Activated CD8-positive, alpha-beta memory T cell treated with anti-CD3 and anti-CD28 coated beads for 24 hours (primary cell): Measurements from ENCODE around the gene SMC4.

Experiments used
- DNase-seq: peaks from one replicate; pipeline ENCODE4 v3.0.0-alpha.2; 2020

The SMC4 gene

DNA sequence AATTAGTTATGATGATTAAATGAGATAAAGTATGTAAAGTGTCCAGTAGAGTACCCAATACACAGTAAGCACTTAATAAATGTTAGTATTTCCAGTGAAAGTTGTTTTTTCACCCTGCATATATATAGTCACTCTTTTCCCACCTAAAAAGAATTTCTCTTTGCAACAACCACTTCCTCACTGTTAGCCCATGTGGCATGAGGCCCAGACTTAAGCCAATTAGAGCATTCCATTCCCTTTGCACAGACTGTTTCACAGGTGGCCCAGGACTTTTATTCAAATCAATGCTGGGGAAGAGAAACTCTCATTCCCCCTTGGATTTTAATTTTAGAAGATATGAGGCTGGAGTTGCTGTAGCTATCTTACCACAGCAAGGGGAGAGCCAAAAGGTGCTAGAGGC, 4.2 kb upstream of the SMC4 start:
- DNase-seq: no peak

DNA sequence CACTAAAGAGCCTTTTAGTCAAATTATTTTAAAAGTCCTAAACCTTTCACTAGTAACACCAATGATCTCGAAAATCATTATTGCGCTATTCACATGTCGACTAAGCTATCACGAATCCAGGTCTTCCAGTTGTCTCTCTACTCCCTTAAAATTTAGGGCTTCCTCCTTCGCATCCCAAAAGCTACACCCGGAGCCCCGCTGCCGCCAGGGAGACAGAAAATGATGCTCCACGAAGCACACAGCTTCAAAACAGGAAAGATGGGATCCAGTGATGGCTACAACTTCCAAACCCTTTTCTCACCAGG, 678 bp upstream of the SMC4 start:
- DNase-seq: no peak

DNA sequence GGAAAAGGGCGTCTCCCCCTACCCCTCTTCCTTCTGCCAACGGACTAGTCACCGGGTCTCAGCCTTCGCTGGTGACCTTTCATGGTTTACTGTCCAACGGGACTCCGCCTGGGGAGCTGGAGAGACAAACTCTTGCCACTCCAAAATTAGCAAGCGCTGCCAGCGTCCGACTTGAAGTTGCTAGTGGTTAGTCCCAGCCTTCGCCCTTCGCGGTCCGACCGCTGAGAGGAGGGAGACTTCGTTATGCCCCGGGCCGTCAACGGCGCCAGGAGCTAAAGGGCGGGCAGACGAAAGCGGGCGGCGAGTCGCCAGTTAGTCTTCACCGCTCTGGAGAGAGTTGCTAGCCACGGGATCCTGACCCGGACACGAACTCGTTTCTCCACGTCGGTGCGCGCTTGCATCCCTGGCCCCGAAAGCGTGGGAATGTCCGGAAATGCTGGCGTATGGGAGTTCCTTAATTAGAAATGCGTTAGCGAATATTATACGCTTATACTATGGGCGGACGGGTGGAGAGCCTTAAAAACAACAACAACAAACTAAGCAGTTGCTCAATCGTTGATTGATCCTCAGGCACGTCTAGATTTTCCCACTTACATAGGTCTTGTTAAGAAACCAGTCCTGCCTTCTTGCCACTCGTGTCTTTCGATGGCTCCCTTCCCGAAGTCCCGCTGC, 716 bp downstream of the SMC4 start:
- peak; percentile 58 for DNase-seq

DNA sequence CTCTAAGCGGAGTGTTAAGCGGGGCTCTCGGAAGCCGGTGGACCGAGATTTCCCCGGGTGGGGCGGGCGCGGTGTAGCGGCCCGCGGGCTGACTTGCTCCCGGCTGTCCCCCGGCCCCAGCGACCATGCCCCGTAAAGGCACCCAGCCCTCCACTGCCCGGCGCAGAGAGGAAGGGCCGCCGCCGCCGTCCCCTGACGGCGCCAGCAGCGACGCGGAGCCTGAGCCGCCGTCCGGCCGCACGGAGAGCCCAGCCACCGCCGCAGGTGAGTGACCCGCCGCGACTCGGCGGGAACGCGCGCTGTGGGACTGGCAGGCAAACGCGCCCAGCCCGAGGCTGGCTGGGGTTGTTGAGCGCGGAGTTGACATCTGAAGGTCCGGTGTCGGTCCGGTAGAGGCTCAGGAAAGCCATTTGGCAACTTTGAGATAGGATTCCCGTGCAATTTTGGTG, 1.3 kb downstream of the SMC4 start:
- DNase-seq: peak; percentile 62

DNA sequence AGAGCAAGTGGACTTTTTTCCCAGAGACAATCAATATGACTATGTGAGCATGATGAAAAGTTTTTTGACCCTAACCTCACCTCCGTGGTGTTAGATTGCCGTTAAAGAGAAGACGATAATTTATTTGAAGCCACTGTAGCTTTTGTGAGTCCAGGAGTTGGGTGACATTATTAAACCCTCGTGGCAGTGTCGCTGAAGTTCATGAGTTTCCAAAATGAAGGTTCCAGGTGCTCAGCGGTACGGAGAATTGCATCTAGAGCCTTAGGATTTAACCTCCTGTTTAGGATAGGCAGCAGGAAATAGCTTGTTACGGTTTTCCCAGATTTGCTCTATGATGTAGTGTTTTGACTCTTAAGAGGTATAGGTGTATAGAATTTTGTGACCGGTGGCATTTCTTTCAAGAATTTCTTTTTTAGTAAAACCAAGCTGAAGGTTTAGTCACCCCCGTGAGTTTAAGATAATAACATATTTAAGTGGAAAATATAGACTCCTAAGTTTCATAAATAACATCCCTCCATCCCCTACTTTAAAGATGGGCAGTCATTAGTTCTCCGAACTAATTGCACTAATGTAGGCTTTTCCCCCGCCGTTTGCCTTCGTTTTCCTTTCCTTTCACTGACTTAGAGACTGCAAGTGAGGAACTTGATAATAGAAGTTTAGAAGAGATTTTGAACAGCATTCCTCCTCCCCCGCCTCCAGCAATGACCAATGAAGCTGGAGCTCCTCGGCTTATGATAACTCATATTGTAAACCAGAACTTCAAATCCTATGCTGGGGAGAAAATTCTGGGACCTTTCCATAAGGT, 2.0 kb downstream of the SMC4 start:
- no peak for DNase-seq

DNA sequence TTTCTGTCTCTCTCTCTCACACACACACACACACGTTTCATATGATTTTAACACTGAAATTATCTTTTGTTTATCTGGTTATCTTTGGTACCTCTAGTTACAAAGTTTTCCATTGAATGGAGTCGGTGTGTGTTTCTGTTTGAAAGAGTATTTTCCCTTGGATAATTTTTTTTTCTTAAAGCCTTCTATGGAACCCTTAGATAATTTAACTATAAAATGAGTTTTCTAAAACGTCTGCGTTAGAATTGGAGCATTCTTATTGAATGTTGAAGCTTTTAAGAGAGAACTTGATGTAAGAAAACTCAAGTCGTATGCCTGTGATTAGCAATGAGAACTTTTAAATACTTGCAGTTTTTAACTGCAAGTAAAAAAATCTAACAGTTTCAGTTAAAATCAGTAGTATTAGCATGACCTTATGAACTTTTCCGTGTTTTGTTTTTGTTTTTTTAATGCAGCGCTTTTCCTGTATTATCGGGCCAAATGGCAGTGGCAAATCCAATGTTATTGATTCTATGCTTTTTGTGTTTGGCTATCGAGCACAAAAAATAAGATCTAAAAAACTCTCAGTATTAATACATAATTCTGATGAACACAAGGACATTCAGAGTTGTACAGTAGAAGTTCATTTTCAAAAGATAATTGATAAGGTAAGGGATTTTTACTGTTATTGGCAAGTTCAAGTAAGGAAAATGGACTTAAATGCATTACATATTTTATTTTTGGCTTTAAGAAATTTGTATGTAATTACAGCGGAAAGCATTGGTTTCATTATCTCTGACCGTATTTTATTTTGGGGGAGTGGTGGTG, 3.0 kb downstream of the SMC4 start:
- no peak for DNase-seq

DNA sequence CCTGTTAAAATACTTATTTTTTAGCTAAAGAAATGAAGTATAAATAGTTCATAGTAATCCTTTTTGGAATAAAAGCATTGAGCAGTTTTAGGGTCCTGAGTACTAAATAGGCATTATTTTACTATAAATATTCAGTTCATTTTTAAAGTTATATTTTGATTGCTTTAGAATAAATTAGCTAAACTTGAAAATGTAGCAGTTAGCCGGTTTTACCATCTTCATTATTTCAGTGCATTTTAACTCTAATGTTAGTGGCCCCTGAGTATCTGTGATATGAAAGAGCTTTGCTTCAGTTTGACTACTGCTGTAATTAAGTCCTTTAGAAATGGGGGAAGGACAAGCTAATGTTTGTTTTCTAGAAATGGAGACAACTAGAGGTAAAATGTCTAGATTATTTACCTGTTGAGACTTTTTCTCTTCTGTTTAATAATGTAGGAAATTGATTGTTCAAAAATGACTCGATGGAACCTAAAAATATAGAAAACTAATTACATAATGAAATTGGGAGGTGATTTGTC, 3.6 kb downstream of the SMC4 start:
- no peak for DNase-seq

DNA sequence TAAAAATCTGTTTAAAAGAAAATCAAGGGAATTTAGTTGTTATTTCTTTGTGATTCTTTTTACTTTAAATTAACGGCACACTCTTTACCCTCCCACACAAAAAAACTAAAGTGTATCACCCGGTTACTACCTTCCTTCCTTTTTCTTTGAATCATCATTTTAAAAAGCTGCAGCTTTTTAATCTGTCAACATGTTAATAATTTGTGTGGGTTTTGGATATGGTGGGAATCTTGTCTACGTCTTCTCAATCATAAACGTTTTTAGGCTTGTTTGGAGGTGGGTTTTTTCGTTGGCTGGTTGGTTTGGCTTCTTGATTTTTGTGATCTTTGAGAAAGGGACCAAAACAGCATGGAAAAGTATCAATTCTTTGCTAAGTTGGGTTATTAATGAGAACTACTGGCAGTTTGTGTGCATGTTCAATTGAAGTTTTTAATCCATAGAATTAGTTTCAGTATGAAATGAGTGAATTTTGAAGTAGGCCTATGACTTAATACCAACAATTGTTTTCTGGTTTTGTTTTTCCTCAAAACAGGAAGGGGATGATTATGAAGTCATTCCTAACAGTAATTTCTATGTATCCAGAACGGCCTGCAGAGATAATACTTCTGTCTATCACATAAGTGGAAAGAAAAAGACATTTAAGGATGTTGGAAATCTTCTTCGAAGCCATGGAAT, 4.5 kb downstream of the SMC4 start:
- DNase-seq: no peak

DNA sequence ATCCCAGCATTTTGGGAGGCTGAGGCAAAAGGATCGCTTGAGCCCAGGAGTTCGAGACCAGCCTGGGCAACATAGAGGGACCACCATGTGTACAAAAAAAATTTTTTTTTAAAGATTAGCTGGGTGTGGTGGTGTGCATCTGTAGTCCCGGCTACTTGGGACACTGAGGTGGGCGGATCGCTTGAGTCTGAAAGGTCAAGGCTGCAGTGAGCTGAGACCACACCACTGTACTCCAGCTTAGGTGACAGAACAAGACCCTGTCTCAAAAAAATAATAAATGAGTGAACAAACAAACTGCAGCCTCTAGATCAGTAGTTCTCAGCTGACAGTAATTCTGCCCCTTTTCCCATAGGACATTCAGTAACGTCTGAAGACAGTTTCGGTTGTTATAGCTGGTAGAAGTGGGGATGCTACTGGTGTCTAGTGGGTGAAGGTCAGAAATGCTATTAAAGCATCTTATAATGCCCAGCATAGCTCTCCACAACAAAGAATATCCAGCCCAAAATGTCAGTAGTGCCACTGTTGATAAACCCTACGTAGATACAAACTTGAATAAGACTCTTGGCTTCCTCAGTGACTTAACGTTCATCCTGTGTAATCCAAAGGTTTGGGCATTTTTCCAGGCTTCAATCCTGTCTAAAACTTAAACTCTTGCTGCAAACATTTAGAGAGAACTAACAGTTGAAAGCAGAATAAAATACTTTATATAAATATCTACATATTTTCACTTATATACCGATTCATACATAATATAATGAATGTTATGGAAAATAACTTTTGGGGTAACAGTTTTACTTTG, 10.6 kb downstream of the SMC4 start:
- no peak for DNase-seq

DNA sequence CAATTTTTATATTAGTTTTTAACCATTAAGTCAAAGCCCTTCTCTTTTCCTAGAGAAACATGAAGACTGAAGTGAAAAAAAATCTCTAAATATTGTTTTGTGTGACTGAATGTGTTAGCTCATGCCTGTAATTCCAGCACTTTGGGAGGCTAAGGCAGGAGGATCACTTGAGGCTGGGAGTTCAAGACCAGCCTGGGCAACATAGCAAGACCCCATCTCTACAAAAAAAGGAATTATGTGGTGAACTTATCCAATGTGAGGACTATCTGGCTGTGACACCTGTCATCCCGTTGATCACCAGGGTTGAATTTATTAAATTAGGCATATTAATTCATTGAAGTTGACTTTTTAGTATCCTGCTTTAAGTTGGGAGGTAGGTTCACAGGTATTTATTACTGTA, 13.0 kb downstream of the SMC4 start:
- DNase-seq: no peak

DNA sequence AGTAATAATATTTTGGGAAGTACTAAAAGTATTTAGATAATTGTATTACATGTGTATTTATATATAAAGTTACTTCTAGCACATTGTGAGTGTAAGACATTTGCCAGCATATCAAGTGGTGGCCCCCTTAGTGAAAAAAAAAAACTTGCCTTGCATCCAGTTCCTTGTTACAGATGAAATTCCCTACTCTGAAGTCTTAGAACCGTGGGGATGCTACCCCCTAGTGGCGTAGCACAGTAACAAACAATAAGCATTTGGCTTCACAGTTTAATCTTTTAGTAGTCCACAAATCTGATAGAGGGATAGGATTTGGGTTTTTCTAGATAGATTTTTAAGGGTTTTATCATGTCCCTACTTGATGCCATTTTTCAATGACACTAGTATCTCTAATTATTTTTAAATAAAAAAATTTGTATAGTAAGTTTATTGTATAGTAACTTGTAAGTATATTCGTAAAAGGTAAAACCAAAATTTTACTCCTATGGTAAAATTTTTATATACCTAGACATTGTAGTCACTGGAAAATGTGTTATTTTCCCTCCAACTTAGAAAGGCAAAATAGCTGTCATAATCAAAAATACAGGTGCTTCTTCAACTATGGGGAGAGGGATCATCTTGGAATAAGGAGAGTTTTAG, 14.3 kb downstream of the SMC4 start:
- peak; percentile 76 for DNase-seq

DNA sequence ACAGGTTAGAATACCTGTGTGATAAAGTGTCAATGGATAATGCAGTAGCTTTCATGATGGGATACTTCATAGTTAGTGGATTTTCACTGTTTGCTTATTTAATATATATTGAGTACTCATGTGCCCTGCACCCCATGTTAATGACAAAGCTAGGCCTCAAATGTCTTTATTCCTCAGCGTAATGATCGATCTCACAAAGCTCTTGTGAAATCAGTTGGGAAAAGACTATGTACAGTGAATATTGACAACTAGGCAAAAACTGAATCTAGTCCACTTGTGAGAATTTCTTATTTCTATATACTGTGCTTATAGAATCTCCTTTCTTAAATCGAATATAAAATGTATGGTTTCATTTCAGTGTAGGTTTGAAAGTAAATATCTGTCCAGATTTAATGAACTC, 17.9 kb downstream of the SMC4 start:
- DNase-seq: no peak

DNA sequence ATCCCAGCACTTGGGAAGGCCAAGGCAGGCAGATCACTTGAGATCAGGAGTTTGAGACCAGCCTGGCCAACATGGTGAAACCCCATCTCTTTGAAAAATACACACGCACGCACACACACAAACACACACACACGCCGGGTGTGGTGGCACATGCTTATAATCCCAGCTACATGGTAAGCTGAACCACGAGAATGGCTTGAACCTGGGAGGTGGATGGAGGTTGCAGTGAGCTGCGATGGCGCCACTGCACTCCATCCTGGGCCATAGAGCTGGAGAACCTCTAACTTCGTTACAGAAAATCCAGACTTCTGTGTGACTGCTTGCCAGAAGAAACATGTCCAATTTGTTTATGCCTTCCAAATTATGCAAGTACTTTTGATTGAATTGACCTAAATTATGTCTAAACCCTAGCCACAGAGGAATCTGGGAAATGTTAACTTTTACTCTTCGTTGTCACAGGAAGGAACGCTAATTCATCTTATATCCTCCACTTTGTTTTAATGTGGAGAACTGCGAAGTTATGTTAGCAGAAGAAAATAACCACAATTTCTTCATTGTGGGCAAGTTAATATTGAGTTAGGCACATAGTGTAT, 28.5 kb downstream of the SMC4 start:
- DNase-seq: no peak

DNA sequence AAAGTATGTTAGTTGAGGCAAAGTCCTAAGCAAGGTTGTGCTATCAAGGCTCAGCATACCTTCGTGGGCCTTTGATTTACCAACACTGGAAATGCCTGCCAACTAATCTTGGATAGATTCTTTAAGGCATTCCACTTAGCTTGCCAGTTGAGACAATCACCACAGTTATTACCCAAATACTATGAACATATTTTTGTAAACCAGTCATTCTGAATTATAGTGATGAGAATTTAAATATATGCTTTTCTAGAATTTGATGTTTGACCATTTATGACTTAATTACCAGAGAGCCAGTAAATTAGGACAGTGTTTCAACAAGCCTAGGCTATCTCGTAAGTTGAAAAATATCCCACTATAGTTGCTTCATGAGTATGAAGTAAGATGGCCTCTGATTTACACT, 34.6 kb downstream of the SMC4 start:
- DNase-seq: no peak

DNA sequence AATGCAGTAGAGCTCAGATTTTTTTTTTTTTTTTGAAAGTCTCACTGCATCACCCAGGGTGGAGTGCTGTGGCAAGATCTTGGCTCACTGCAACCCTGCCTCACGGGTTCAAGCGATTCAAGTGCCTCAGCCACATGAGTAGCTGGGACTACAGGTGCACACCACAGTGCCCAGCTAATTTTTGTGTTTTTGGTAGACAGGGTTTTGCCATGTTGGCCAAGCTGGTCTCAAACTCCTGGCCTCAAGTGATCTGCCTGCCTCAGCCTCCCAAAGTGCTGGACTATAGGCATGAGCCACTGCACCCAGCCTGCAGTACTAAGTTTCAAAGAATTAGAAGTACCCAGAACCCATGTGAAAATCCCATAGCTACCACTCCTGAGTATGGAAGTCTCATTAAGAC, 35.6 kb downstream of the SMC4 start:
- DNase-seq: no peak

DNA sequence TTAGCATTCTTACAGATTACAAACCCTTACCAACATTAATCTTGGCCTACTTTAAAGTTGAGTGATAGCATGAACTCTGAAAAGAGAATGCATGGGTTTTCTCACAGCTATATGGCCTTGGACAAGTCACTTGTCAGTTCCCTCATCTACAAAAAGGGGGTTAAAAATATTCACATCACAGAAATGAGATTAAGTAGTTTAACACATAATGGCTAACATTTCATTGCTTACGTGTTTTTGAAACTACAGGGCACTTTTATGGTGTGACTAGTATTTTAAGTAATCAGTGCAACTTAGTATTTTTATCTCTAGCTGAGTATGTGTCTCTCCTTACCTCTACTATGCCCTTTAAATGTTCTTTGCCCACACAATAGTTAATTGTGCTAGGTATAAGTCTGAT, 36.3 kb downstream of the SMC4 start:
- DNase-seq: no peak

DNA sequence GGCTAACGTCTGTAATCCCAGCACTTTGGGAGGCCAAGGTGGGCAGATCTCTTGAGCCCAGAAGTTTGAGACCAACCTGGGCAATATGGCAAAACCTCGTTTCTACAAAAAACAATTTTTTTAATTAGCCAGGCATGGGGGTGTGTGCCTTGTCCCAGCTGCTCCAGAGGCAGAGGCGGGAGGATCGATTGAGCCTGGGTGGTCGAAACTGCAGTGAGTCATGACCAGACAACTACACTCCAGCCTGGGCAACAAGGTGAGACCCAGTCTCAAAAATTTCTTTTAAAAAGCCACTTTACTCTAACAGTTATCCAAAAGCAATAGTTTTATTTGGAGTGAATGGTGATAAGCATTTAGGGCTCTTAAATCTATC, 37.6 kb downstream of the SMC4 start:
- DNase-seq: no peak

DNA sequence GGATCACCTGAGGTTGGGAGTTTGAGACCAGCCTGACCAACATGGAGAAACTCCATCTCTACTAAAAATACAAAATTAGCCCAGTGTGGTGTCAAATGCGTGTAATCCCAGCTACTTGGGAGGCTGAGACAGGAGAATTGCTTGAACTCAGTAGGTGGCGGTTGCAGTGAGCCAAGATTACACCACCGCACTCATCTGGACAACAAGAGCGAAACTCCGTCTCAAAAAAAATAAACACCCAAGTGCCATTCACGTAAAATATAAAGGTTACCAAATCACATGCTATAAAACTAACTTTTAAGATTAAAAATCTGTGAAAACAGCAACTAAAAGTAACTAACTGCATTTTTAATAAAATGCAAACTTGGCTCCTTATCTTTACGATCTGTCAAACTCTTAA, 41.2 kb downstream of the SMC4 start:
- no peak for DNase-seq

DNA sequence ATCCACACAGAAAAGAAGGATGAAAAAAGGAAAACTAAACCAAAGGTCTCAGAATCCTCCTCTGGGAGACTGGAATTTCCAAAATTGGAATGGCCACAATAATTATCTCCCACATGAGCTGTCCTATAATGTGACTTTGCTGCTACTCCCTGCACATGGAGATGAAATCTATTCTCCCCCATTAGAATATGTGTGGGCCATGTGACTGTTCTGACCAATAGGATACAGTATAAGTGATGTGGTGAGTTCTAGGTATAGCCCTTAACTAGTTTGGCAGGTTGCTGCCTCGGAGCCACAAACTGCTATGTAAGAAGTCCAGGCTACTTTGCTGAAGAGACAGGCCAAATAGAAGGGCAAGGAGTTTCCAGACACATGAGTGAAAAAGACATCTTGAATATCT, 45.0 kb downstream of the SMC4 start:
- DNase-seq: no peak

DNA sequence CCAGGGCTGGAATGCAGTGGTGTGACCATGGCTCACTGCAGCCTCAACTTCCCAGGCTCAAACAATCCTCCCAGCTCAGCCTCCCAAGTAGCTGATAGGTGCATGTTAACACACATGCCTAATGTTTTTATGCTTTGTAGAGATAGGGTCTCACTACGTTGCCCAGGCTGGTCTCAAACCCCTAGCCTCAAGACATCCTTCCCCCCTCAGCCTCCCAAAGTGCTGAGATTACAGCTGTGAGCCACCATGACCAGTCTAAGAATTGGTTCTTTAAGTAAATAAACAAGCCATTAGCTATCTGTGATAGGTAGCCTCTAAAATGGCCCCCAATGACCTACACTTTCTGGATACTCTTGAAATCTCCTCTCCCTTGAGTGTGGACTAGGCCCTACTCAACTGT, 46.4 kb downstream of the SMC4 start:
- no peak for DNase-seq

DNA sequence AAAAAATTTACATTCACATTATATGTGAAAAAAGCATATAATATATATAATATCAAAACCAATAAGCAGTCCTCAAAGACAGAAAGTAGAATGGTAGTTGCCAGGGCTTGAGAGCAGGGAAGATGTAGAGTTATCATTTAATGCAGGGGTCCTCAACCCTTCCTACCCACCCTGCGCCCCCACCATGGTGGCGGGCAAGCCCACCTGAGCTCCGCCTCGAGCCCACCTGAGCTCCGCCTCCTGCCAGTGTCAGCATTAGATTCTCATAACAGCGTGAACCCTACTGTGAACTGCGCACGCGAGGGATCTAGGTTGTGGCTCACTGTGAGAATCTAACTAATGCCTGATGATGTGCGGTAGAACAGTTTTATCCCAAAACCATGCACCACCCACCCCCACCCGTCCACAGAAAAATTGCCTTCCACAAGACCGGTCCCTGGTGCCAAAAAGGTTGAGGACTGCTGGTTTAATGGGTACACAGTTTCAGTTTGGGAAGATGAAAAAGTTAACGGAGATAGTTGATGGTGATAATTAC, 47.1 kb downstream of the SMC4 start:
- no peak for DNase-seq
